Suprapubic skin (tissue), 3 donors: ENCODE results near the gene MUC5B.

Source experiments
- CTCF ChIP-seq, 2 donors: fragments of 200-600 bp in 1 of 2; fragments of 450-650 bp in 1 of 2; sonication (generic) in 1 of 2; IDR thresholded peaks; one replicate each; pipeline ENCODE4 v1.5.1; 2016 to 2019; ENCODE audit warnings: antibody characterized with exemption in 2 of 2, mild to moderate bottlenecking in 1 of 2, moderate library complexity in 1 of 2
- POLR2AphosphoS5 ChIP-seq, 3 donors: sonication (generic); formaldehyde crosslinking; IDR thresholded peaks; one replicate each; pipeline ENCODE4 v1.6.1; 2017; ENCODE audit warnings: antibody characterized with exemption in 3 of 3

GRCh38 chr11:1236316-1237127 lies 13.7 kb downstream of the MUC5B start:
- no peak for TF ChIP-seq CTCF (IDR thresholded peaks at IDR 0.05)
- TF ChIP-seq POLR2AphosphoS5 (IDR thresholded peaks at IDR 0.05): no peak
